SK-N-SH (cell line): ENCODE data around the gene ISL1. TPM values are rescaled to one million over a fixed set of nuclear protein-coding genes. Genes with fewer than 3 reads are reported as not detected.
A peak's percentile ranks its signal among the peaks of the same experiment; 100 is the strongest.

ENCODE experiments used
- CTCF ChIA-PET: fragments of 300-600, 350-600 bp; formaldehyde crosslinking; extraction: SDS; loops from one replicate; lab custom pipeline; 2021; lab: Yijun Ruan, JAX
- POLR2A ChIA-PET: fragments of 350-600 bp; sonication (Branson Sonifier 250); formaldehyde crosslinking; extraction: SDS; loops from one replicate; lab custom pipeline; 2020; ENCODE audit warnings: antibody characterized with exemption, inconsistent platforms; lab: Yijun Ruan, JAX
- DNase-seq: peaks from one replicate; pipeline ENCODE4 v3.0.0; 2012
- H2AFZ ChIP-seq: fragments of 200-600 bp; sonication (generic); 2 replicates; pipeline ENCODE4 v1.8.1; 2016; ENCODE audit warnings: antibody characterized with exemption, mild to moderate bottlenecking, low read depth
- H3F3A ChIP-seq: fragments of 200-600 bp; sonication (generic); replicated peaks from 2 replicates; pipeline ENCODE3; 2016; ENCODE audit warnings: antibody characterized with exemption, mild to moderate bottlenecking; ENCODE audit not compliant: insufficient read depth
- H3K27ac ChIP-seq, 2 experiments: fragments of 200-500 bp in 1 of 2; fragments of 200-600 bp in 1 of 2; sonication (Bioruptor generic) in 1 of 2; sonication (generic), shearing (Covaris generic) in 1 of 2; 2 replicates each; pipeline versions ENCODE4 v1.5.1 to v1.6.1; 2014 to 2016; ENCODE audit warnings: low read depth in 2 of 2, inconsistent platforms in 1 of 2, low read length in 1 of 2, mild to moderate bottlenecking in 1 of 2, mixed read lengths in 1 of 2
- H3K27me3 ChIP-seq: fragments of 200-600 bp; sonication (generic), shearing (Covaris generic); 2 replicates; pipeline ENCODE4 v1.6.1; 2016; ENCODE audit warnings: mixed run types; ENCODE audit not compliant: insufficient read depth
- H3K36me3 ChIP-seq, 2 experiments: fragments of 200-500 bp in 1 of 2; fragments of 200-600 bp in 1 of 2; sonication (Bioruptor generic) in 1 of 2; sonication (generic) in 1 of 2; replicated peaks in 1 of 2; 2 replicates each; pipeline versions ENCODE3 to v1.5.1; 2014 to 2016; ENCODE audit warnings: low read length in 1 of 2, mild to moderate bottlenecking in 1 of 2; ENCODE audit not compliant: insufficient read depth in 2 of 2, control insufficient read depth in 1 of 2
- H3K4me1 ChIP-seq, 2 experiments: fragments of 200-500 bp in 1 of 2; fragments of 200-600 bp in 1 of 2; sonication (Bioruptor generic) in 1 of 2; sonication (generic), shearing (Covaris generic) in 1 of 2; 2 replicates each; pipeline versions ENCODE4 v1.5.1 to v1.6.1; 2014 to 2016; ENCODE audit warnings: low read depth in 1 of 2, low read length in 1 of 2, mixed run types in 1 of 2; ENCODE audit not compliant: insufficient read depth in 2 of 2, control insufficient read depth in 1 of 2
- H3K4me2 ChIP-seq: fragments of 200-600 bp; sonication (generic), shearing (Covaris generic); 2 replicates; pipeline ENCODE4 v1.6.1; 2017; ENCODE audit warnings: mixed run types
- H3K4me3 ChIP-seq, 2 experiments: fragments of 200-500 bp in 1 of 2; fragments of 200-600 bp in 1 of 2; sonication (Bioruptor generic) in 1 of 2; sonication (generic), shearing (Covaris generic) in 1 of 2; 2 replicates each; pipeline versions ENCODE4 v1.5.1 to v1.8.1; 2014 to 2016; ENCODE audit warnings: low read depth in 2 of 2, inconsistent platforms in 1 of 2, low read length in 1 of 2, mild to moderate bottlenecking in 1 of 2, mixed read lengths in 1 of 2, moderate library complexity in 1 of 2
- H3K79me2 ChIP-seq: fragments of 200-600 bp; sonication (generic); 2 replicates; pipeline ENCODE4 v1.8.1; 2017; ENCODE audit warnings: mild to moderate bottlenecking; ENCODE audit not compliant: insufficient read depth
- H3K9ac ChIP-seq: fragments of 200-600 bp; sonication (generic); 2 replicates; pipeline ENCODE4 v1.6.1; 2017; ENCODE audit warnings: mixed run types
- H3K9me2 ChIP-seq: fragments of 200-600 bp; sonication (generic); 2 replicates; pipeline ENCODE4 v1.6.1; 2017; ENCODE audit warnings: mixed run types
- H3K9me3 ChIP-seq: fragments of 200-600 bp; sonication (generic); 2 replicates; pipeline ENCODE4 v1.6.1; 2017; ENCODE audit warnings: mixed run types, mild to moderate bottlenecking, moderate library complexity
- H4K20me1 ChIP-seq: fragments of 200-600 bp; sonication (generic); 2 replicates; pipeline ENCODE4 v1.6.1; 2017; ENCODE audit warnings: mild to moderate bottlenecking, mixed run types; ENCODE audit not compliant: insufficient read depth
- EP300 ChIP-seq, 2 experiments: IDR thresholded peaks; 2 replicates each; pipeline versions ENCODE4 v1.4.0 to v1.6.1; 2012; ENCODE audit warnings: borderline replicate concordance in 1 of 2, low read depth in 1 of 2, low read length in 1 of 2
- FOSL2 ChIP-seq: IDR thresholded peaks from 2 replicates; pipeline ENCODE4 v1.4.0; 2012; ENCODE audit warnings: low read depth, mild to moderate bottlenecking, moderate library complexity, borderline replicate concordance
- JUND ChIP-seq: IDR thresholded peaks from 2 replicates; pipeline ENCODE4 v1.4.0; 2012
- MEF2A ChIP-seq: IDR thresholded peaks from 2 replicates; pipeline ENCODE4 v1.4.0; 2012; ENCODE audit warnings: low read depth, borderline replicate concordance
- NFIC ChIP-seq: IDR thresholded peaks from 2 replicates; pipeline ENCODE4 v1.4.0; 2012; ENCODE audit warnings: borderline replicate concordance
- RAD21 ChIP-seq: IDR thresholded peaks from 2 replicates; pipeline ENCODE4 v1.6.1; 2012; ENCODE audit warnings: mild to moderate bottlenecking, low read length
- RCOR1 ChIP-seq: fragments of 150-350 bp; IDR thresholded peaks from 2 replicates; pipeline ENCODE4 v1.6.1; 2017; ENCODE audit warnings: antibody characterized with exemption, low read length
- RFX5 ChIP-seq: IDR thresholded peaks from 2 replicates; pipeline ENCODE4 v1.6.1; 2012; ENCODE audit warnings: mild to moderate bottlenecking, improper control_type of control experiment, low read length
- RXRA ChIP-seq: IDR thresholded peaks from 2 replicates; pipeline ENCODE4 v1.4.0; 2012; ENCODE audit warnings: low read depth, mild to moderate bottlenecking, borderline replicate concordance
- SIN3A ChIP-seq: IDR thresholded peaks from 2 replicates; pipeline ENCODE4 v1.6.1; 2012; ENCODE audit warnings: low read depth, mild to moderate bottlenecking, low read length, moderate library complexity, borderline replicate concordance
- SMC3 ChIP-seq: IDR thresholded peaks from 2 replicates; pipeline ENCODE4 v1.6.1; 2012; ENCODE audit warnings: low read depth, low read length, improper control_type of control experiment
- TAF1 ChIP-seq: IDR thresholded peaks from 2 replicates; pipeline ENCODE4 v1.6.1; 2012; ENCODE audit warnings: low read depth, mild to moderate bottlenecking, low read length, moderate library complexity, borderline replicate concordance
- TCF12 ChIP-seq: IDR thresholded peaks from 2 replicates; pipeline ENCODE4 v1.4.0; 2012
- TEAD4 ChIP-seq: IDR thresholded peaks from 2 replicates; pipeline ENCODE4 v1.4.0; 2012; ENCODE audit warnings: mild to moderate bottlenecking, borderline replicate concordance; ENCODE audit not compliant: insufficient read depth
- polyA plus RNA-seq, 3 experiments: library from polyadenylated mRNA; depleted of rRNA; stranded (reverse); fragments of >200 nt; gene quantifications; 2 replicates each; pipeline ENCODE4 v1.2.3, GENCODE V29; 2012
- TF ChIP-seq, protein P1 (sequence below): fragments of 150-350 bp; IDR thresholded peaks from 2 replicates; pipeline ENCODE4 v1.6.1; 2017; ENCODE audit warnings: antibody characterized with exemption, low read length, low read depth, borderline replicate concordance
- TF ChIP-seq, protein P2 (sequence below): IDR thresholded peaks from 2 replicates; pipeline ENCODE4; 2012
- TF ChIP-seq, protein P3 (sequence below): IDR thresholded peaks from 2 replicates; pipeline ENCODE4 v1.4.0; 2012; ENCODE audit warnings: low read depth, borderline replicate concordance
- TF ChIP-seq, protein P4 (sequence below): fragments of 150-350 bp; IDR thresholded peaks from 2 replicates; pipeline ENCODE4 v1.6.1; 2016; ENCODE audit warnings: mild to moderate bottlenecking, low read depth, low read length

ISL1 gene
- polyA plus RNA-seq, 1 of the 3 experiments (the other 2 are of a cell fraction): 15.2 TPM

DNA sequence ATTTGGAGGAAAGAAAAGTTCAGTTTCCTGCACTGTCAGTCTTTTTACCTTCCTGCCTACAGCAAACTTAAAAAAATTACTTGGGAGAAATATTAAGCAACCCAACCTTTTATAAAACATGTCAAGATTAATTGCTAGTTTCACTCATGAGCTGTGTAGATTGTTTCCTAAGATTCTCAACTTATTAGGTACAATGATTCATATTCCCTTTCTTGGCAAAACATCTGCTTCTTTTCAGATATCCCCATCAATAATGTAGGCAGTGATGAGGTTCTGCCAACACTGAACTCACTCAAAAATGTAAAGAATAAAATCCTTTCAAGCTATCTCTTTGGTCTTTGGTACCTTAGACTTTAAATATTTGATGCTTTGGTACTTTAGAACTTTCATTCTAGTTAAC, 56.0 kb downstream of the ISL1 start:
- Histone ChIP-seq H3K4me1 (peaks cover 0 to 4% of the 10 kb centered on the region in 2 experiments; a peak in 1 of 4 replicates), H3K9me3 (no peaks in the 10 kb centered on the region), H4K20me1 (no peaks in the 10 kb centered on the region), H3K4me3 (no peak overlapping the region), H3K27me3 (no peaks in the 10 kb centered on the region), H3K27ac (no peak overlapping the region; a peak in 1 of 4 replicates), H3K9ac (no peak overlapping the region), H3K4me2 (no peak overlapping the region), H3F3A (no peaks in the 10 kb centered on the region), H2AFZ (no peak overlapping the region), H3K36me3 (no peaks in the 10 kb centered on the region), H3K79me2 (no peaks in the 10 kb centered on the region), H3K9me2 (no peaks in the 10 kb centered on the region)
- DNase-seq: no peak
- TF ChIP-seq FOSL2: peak; percentile 11; the same call in 1 of the 2 replicates
- TF ChIP-seq RXRA: peak; percentile 9; the same call in 1 of the 2 replicates
- TF ChIP-seq TEAD4: no peak
- peak; percentile 36; the same call in 1 of the 2 replicates for TF ChIP-seq NFIC
- no peak for TF ChIP-seq RAD21
- TF ChIP-seq, protein P1, sequence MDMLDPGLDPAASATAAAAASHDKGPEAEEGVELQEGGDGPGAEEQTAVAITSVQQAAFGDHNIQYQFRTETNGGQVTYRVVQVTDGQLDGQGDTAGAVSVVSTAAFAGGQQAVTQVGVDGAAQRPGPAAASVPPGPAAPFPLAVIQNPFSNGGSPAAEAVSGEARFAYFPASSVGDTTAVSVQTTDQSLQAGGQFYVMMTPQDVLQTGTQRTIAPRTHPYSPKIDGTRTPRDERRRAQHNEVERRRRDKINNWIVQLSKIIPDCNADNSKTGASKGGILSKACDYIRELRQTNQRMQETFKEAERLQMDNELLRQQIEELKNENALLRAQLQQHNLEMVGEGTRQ: no peak
- TF ChIP-seq, protein P2, sequence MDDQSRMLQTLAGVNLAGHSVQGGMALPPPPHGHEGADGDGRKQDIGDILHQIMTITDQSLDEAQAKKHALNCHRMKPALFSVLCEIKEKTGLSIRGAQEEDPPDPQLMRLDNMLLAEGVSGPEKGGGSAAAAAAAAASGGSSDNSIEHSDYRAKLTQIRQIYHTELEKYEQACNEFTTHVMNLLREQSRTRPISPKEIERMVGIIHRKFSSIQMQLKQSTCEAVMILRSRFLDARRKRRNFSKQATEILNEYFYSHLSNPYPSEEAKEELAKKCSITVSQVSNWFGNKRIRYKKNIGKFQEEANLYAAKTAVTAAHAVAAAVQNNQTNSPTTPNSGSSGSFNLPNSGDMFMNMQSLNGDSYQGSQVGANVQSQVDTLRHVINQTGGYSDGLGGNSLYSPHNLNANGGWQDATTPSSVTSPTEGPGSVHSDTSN: peak; percentile 77
- no peak for TF ChIP-seq MEF2A
- no peak for TF ChIP-seq SIN3A
- TF ChIP-seq JUND: peak; percentile 64
- no peak for TF ChIP-seq RFX5
- TF ChIP-seq TCF12: peak; percentile 85
- TF ChIP-seq, protein P3, sequence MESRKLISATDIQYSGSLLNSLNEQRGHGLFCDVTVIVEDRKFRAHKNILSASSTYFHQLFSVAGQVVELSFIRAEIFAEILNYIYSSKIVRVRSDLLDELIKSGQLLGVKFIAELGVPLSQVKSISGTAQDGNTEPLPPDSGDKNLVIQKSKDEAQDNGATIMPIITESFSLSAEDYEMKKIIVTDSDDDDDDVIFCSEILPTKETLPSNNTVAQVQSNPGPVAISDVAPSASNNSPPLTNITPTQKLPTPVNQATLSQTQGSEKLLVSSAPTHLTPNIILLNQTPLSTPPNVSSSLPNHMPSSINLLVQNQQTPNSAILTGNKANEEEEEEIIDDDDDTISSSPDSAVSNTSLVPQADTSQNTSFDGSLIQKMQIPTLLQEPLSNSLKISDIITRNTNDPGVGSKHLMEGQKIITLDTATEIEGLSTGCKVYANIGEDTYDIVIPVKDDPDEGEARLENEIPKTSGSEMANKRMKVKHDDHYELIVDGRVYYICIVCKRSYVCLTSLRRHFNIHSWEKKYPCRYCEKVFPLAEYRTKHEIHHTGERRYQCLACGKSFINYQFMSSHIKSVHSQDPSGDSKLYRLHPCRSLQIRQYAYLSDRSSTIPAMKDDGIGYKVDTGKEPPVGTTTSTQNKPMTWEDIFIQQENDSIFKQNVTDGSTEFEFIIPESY: no peak
- no peak for TF ChIP-seq RCOR1
- peak in 1 of 2 experiments; percentile 41; a peak in 1 of 4 replicates for TF ChIP-seq EP300 (IDR thresholded peaks at IDR 0.05; ENCODE audit: borderline replicate concordance in 1 of 2, low read depth in 1 of 2, low read length in 1 of 2)
- TF ChIP-seq TAF1: no peak
- TF ChIP-seq, protein P4, sequence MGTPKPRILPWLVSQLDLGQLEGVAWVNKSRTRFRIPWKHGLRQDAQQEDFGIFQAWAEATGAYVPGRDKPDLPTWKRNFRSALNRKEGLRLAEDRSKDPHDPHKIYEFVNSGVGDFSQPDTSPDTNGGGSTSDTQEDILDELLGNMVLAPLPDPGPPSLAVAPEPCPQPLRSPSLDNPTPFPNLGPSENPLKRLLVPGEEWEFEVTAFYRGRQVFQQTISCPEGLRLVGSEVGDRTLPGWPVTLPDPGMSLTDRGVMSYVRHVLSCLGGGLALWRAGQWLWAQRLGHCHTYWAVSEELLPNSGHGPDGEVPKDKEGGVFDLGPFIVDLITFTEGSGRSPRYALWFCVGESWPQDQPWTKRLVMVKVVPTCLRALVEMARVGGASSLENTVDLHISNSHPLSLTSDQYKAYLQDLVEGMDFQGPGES: no peak
- no peak for TF ChIP-seq SMC3
- ChIA-PET CTCF (interaction anchor here (1.0 kb wide), 1 partner anchor 10 kb away, joined by 3 read pairs; no protein-coding TSS in a partner anchor), POLR2A (no interaction called here)
